Esophagus muscularis mucosa (tissue), 4 donors: ENCODE data around the gene GNAS-AS1. TPM values are rescaled to one million over a fixed set of nuclear protein-coding genes. Genes with fewer than 3 reads are reported as not detected.

Experiments used
- DNase-seq: peaks from one replicate; pipeline ENCODE4 v3.0.0-alpha.2; 2017; ENCODE audit errors: extremely low spot score
- H3K27ac ChIP-seq, 4 donors: fragments of 200-600 bp; sonication (generic); replicated peaks in 1 of 4; 1 replicate in 3 of 4; 2 replicates in 1 of 4; pipeline ENCODE4 v1.5.1; 2016 to 2019; ENCODE audit warnings: mild to moderate bottlenecking in 1 of 4
- H3K27me3 ChIP-seq, 4 donors: fragments of 200-600 bp; sonication (generic); one replicate each; pipeline versions ENCODE4 v1.5.1 to v1.6.0; 2016 to 2019
- H3K36me3 ChIP-seq, 4 donors: fragments of 200-600 bp; sonication (generic); one replicate each; pipeline ENCODE4 v1.5.1; 2016 to 2019
- H3K4me1 ChIP-seq, 4 donors: fragments of 200-600 bp; sonication (generic); one replicate each; pipeline ENCODE4 v1.5.1; 2016 to 2019
- H3K4me3 ChIP-seq, 4 donors: fragments of 200-600 bp; sonication (generic); 1 replicate in 2 of 4; 2 replicates in 2 of 4; pipeline ENCODE4 v1.5.1; 2016 to 2019; ENCODE audit warnings: mild to moderate bottlenecking in 4 of 4, moderate library complexity in 1 of 4
- H3K9me3 ChIP-seq, 4 donors: fragments of 200-600 bp; sonication (generic); 1 replicate in 3 of 4; 2 replicates in 1 of 4; pipeline ENCODE4 v1.5.1; 2016 to 2019
- CTCF ChIP-seq, 3 experiments: fragments of 200-600 bp in 2 of 3; fragments of 450-650 bp in 1 of 3; sonication (generic) in 2 of 3; IDR thresholded peaks; one replicate each; pipeline ENCODE4 v1.5.1; 2017 to 2019; ENCODE audit warnings: antibody characterized with exemption in 3 of 3, mild to moderate bottlenecking in 2 of 3, moderate library complexity in 1 of 3
- EP300 ChIP-seq: sonication (generic); formaldehyde crosslinking; IDR thresholded peaks from one replicate; pipeline ENCODE4 v1.6.1; 2017; ENCODE audit warnings: antibody characterized with exemption
- POLR2A ChIP-seq: fragments of 450-650 bp; IDR thresholded peaks from one replicate; pipeline ENCODE4 v1.6.1; 2017; ENCODE audit warnings: antibody characterized with exemption, moderate library complexity, mild to moderate bottlenecking, low read depth
- POLR2AphosphoS5 ChIP-seq, 2 donors: sonication (generic); formaldehyde crosslinking; IDR thresholded peaks; one replicate each; pipeline ENCODE4 v1.6.1; 2017; ENCODE audit warnings: antibody characterized with exemption in 2 of 2
- WGBS: methylation state at CpG from one replicate; pipeline ENCODE4 v1.1.5; 2018; 5-methylcytosine and 5-hydroxymethylcytosine counted together
- intact Hi-C: fragments of 100-400 bp; cut with DNase I; formaldehyde crosslinking; loops from one replicate; pipeline ENCODE4 v1.15.1; 2023
- total RNA-seq, 4 donors: library from RNA; depleted of rRNA; stranded (reverse); fragments of >200 nt; gene quantifications; one replicate each; pipeline versions ENCODE4 v1.1.0 to v1.2.1, GENCODE V29; 2016

GNAS-AS1 gene
- total RNA-seq, 4 donors from 2014 or later = 0.13 to 0.42 (median 0.23) TPM; not detected in 1

GRCh38 chr20:58819921-58820320 is 30.8 kb downstream of the GNAS-AS1 start:
- H3K36me3 ChIP-seq = no peaks in the 10 kb centered on the region
- H3K4me3 ChIP-seq = no peak overlapping the region
- no peak for DNase-seq
- no peak overlapping the region for H3K27ac ChIP-seq
- TF ChIP-seq POLR2AphosphoS5 (IDR thresholded peaks at IDR 0.05) = no peak
- no peak for TF ChIP-seq POLR2A
- TF ChIP-seq CTCF (IDR thresholded peaks at IDR 0.05) = no peak
- no peak for TF ChIP-seq EP300
- intact Hi-C loops = no loop called here
- WGBS = 100% methylated on average over 4 of the region's 13 CpGs
- H3K27me3 ChIP-seq = no peaks in the 10 kb centered on the region
- H3K9me3 ChIP-seq = no peaks in the 10 kb centered on the region
- H3K4me1 ChIP-seq = no peaks in the 10 kb centered on the region

- no peak for DNase-seq
- no peaks in the 10 kb centered on the region for H3K36me3 ChIP-seq
- H3K27me3 ChIP-seq = no peaks in the 10 kb centered on the region
- H3K9me3 ChIP-seq = no peaks in the 10 kb centered on the region
- no peaks in the 10 kb centered on the region for H3K4me1 ChIP-seq
- WGBS = 81% methylated on average over 8 of the region's 8 CpGs
- H3K4me3 ChIP-seq = no peak overlapping the region
- H3K27ac ChIP-seq = no peak overlapping the region
- intact Hi-C loops = no loop called here
- TF ChIP-seq CTCF (IDR thresholded peaks at IDR 0.05) (no peak), EP300 (no peak), POLR2A (no peak), POLR2AphosphoS5 (IDR thresholded peaks at IDR 0.05) (no peak)
Measured at GRCh38 chr20:58818586-58819285, 32.0 kb downstream of the GNAS-AS1 start.

- Histone ChIP-seq H3K27me3 (no peaks in the 10 kb centered on the region), H3K36me3 (no peaks in the 10 kb centered on the region), H3K27ac (no peak overlapping the region), H3K4me1 (no peaks in the 10 kb centered on the region), H3K4me3 (no peak overlapping the region), H3K9me3 (no peaks in the 10 kb centered on the region)
- no peak for DNase-seq
- TF ChIP-seq EP300 (no peak), POLR2AphosphoS5 (IDR thresholded peaks at IDR 0.05) (no peak), POLR2A (no peak)
- intact Hi-C loops = no loop called here
- 100% methylated on average over 2 of the region's 10 CpGs for WGBS
Measured at GRCh38 chr20:58817748-58818147, 33.0 kb downstream of the GNAS-AS1 start.

GRCh38 chr20:58816957-58817651 is 33.6 kb downstream of the GNAS-AS1 start:
- H3K4me1 ChIP-seq = no peaks in the 10 kb centered on the region
- TF ChIP-seq POLR2A = no peak
- no peak for TF ChIP-seq EP300
- no peak for TF ChIP-seq POLR2AphosphoS5 (IDR thresholded peaks at IDR 0.05)
- TF ChIP-seq CTCF (IDR thresholded peaks at IDR 0.05) = no peak
- H3K27ac ChIP-seq = no peak overlapping the region
- WGBS = 95% methylated on average over 25 of the region's 30 CpGs
- no peaks in the 10 kb centered on the region for H3K36me3 ChIP-seq
- DNase-seq = no peak
- no peaks in the 10 kb centered on the region for H3K9me3 ChIP-seq
- intact Hi-C loops = no loop called here
- peaks cover 0 to 2% (median 0%) of the 10 kb centered on the region in 4 donors for H3K27me3 ChIP-seq
- H3K4me3 ChIP-seq = no peak overlapping the region

GRCh38 chr20:58816051-58816450 is 34.7 kb downstream of the GNAS-AS1 start:
- Histone ChIP-seq H3K4me3 (no peak overlapping the region), H3K9me3 (no peaks in the 10 kb centered on the region), H3K36me3 (no peaks in the 10 kb centered on the region), H3K27me3 (peaks cover 0 to 12% (median 0%) of the 10 kb centered on the region in 4 donors), H3K4me1 (peaks cover 0 to 7% (median 6%) of the 10 kb centered on the region in 4 donors), H3K27ac (no peak overlapping the region)
- no peak for DNase-seq
- intact Hi-C loops = no loop called here
- TF ChIP-seq EP300 (no peak), POLR2A (no peak), CTCF (IDR thresholded peaks at IDR 0.05) (no peak), POLR2AphosphoS5 (IDR thresholded peaks at IDR 0.05) (no peak)
- no CpG with 5 or more reads among the region's 10 CpGs for WGBS
